HL-60 (cell line): ENCODE results near the gene SLC35F6.

Experiments used
- CTCF ChIP-seq: IDR thresholded peaks from one replicate; pipeline ENCODE4 v1.5.1; 2011; ENCODE audit warnings: low read length, control low read depth, inconsistent platforms; ENCODE audit not compliant: insufficient read depth
- POLR2AphosphoS5 ChIP-seq: IDR thresholded peaks from 2 replicates; pipeline ENCODE4 v1.6.1; 2012; ENCODE audit warnings: low read depth
- REST ChIP-seq: IDR thresholded peaks from 2 replicates; pipeline ENCODE4 v1.6.1; 2012; ENCODE audit warnings: low read depth; ENCODE audit not compliant: insufficient replicate concordance

DNA sequence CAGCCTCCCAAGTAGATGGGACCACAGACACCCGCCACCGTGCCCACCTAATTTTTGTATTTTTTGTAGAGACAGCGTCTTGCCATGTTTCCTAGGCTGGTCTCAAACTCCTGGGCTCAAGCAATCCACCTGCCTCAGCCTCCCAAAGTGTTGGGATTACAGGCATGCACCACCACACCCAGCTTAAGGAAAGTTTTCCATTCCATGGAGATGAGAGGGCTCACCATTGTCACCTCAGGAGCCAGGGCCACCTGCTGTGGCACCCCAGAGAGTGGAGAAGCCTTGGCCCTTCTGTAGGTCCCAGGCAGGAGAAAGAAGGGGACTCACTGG is 4.6 kb downstream of the SLC35F6 start:
- no peak for TF ChIP-seq REST
- no peak for TF ChIP-seq POLR2AphosphoS5
- TF ChIP-seq CTCF, result no peak
